GM19324 (cell line): ENCODE measurements around the gene IKBKE.

Source experiments
- ATAC-seq: cut with Tn5 transposase; IDR thresholded peaks from one replicate; pipeline ENCODE4 v1.9.1; 2021; ENCODE audit warnings: mild to moderate bottlenecking, moderate library complexity; ENCODE audit not compliant: unreplicated experiment, low FRiP score

Gene IKBKE

DNA sequence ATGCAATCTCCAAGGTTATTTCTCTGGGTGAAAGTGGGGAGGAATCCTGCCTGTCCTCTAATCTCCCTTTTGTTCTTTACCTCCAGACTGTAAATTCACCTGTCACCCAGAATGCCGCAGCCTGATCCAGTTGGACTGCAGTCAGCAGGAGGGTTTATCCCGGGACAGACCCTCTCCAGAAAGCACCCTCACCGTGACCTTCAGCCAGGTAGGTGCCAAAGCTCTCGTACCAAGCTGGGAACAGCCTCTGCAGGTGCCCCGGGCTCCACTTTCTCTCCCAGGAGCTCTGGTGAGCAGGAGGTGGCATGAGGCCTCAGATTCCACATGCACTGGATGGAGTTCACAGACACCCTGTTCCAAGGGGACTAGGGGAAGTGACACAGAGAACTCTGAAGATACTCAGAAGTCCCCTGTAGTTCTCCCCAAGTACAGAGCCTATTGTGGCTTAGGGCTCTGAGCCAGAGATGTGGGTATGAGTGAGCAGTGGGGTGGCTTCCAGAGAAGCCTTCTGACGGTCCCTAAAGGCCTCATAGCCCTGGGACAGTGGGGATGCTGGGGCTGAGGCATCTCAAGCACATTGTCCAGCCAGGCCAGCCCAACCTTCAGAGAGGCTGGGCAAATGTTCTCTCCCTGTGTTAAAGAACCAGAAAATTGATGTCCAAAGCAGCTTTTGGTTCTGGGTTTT is 68.0 kb downstream of the IKBKE start:
- no peak for ATAC-seq

DNA sequence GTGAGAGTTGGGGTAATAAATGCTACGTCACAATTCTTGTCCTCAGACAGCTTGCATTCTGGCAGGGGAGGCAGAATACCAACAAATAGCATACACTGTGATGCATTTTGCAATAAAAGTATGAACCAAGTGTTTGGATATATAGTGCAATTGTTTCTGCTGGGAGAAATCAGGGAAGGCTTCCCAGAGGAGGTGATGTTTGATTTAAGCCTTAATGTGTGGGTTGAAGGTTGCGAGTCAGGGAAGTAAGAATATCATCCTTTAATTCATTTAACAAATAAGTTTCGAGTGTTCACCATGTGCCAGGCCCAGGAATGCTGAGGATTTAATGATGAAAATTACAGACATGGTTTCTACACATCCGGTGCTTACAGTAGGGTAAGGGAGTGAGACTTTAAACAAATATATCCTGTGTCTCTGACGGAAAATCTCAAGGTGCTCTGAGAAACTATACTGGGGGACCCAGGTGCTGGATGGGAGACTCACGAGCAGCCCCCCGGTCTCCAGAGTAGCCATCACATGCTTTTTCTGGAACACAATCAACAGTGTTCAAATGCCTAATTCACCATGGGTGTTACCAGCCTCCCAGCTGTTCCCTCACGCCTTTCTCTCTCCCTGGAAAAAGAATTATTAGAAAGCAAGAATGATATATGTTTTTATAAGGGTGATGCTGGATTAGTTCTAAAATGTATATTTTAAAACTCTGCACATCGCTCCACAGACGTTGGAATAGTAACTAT is 68.8 kb downstream of the IKBKE start:
- ATAC-seq: no peak

DNA sequence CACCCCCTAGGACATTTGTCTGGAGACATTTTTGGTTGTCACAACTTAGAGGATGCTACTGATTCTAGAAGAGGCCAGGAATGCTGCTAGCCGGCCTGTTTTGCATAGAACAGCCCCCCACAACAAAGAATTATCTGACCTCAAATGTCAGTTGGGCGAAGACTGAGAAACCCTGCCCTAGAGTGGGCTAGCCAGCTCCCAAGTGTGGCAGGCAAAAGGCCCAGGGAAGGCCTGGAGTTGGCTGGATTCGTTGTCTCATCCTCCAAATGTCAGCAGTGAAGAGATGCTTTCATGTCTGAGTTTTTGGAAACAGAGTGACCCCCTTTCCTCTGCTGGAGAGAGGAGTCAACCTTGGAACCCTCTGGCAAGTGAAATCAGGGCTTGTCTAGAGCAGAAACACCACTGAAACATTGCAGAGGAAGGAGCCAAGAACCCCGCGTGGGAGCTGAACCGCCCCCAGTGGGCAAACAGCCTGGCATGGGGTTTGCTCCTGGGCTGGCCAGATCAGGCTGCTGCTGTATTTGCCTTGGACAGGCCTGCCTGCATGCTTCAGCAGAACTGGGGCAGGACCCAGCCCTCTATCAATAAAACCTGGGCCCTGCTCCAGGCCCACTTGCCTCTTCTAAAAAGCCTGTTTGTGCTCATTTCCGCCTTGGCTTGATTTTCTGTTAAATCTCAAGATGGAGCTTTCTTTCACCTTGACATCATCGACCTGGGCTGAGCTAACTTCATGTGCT is 69.9 kb downstream of the IKBKE start:
- no peak for ATAC-seq

DNA sequence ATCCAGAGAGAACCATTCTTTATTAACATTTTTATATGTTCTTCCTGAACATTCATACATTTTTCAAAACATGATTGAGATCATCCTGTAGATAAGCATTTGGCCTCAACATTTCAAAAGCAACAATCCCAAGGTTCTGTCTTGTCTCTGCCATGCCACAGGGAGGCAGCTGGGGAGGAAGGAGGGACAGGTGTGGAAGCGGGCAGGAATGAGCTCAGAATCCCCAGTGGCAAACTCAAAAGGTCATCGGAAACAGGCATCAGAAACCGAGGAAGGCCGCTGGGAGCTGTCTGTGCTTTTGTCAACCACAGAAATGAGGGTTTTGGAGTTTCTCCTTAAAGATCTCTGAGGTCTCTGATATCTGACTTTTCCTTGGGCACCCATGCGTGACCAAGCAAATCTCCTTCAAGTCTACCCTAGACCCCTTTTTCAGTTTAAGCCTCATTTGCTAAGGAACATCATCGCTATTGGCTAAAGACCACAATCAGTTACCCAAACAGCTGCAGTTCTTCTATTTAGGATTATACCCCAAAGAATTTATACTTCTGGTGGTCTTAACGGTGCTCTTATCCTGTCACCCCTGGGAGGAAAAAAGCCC is 71.1 kb downstream of the IKBKE start:
- ATAC-seq: no peak

DNA sequence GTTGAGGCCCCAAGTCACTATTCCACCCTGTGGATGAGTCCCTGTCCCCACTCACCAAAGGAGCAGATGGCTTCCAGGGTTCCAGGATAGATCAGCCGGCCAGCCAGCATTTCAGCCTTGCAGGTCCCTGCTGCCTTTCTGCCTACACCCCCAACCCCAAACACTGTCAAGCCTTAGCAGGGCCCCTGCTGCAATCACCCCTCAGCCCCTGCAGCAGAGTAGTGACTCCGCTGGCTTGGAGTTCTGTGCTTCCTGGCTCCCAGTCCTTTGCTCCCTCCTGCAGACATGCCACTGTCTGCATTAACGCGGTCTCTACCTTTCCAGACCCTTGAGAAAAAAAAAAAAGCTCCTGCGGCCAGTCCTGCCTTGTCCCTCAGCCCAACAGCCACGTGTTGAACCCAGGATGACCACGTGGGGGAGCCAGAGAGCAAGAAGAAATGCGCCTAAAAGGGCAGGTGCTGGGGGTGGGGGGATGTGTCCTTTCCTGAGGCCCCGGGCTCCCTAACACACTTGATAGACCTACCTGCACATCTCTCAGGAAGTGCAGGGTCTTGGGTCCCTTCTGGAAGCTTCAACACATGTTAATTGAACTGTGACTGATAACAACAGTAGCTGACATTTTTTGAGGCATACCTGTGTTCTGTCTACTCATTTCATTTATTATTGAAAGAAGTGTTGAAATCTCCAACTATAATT is 74.4 kb downstream of the IKBKE start:
- no peak for ATAC-seq

DNA sequence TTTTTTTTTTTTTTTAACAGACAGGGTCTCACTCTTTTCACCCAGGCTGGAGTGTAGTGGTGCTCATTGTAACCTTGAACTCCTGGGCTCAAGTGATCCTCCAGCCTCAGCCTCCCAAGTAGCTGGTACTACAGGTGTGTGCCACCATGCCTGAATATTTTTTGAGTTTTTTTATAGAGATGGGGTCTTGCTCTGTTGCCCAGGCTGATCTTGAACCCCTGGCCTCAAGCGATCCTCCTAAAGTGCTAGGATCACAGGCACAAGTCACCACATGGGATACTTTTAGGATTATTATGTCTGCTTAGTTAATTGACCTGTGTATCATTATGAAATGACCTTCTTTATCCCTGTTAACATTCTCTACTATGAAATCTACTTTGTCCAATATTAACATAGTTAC is 75.1 kb downstream of the IKBKE start:
- ATAC-seq: no peak
